ENCODE measurements around the gene LRRTM4. TPM values are rescaled to one million over a fixed set of nuclear protein-coding genes. Genes with fewer than 3 reads are reported as not detected.

LRRTM4 gene
- not detected in 2 replicates for total RNA-seq

- no peak for DNase-seq (ENCODE audit: low read depth)
- Histone ChIP-seq H3K36me3 (ENCODE audit: control insufficient read depth, insufficient read depth, low read length) (no peaks in the 10 kb centered on the region), H3K4me3 (ENCODE audit: low read depth, low read length) (no peak within 1 kb of the TSS), H3K27me3 (ENCODE audit: control insufficient read depth, insufficient read depth, low read length) (no peaks in the 10 kb centered on the region)
- no peak for TF ChIP-seq CTCF (IDR thresholded peaks at IDR 0.05; ENCODE audit: insufficient read depth, low read length, poor library complexity, severe bottlenecking)
These were observed at the start of gene LRRTM4 for GRCh38 chr2:77521931-77522470. LRRTM4 (minus strand) TSS chr2:77522376.

- H3K27me3 ChIP-seq (ENCODE audit: control insufficient read depth, insufficient read depth, low read length), result no peaks in the 10 kb centered on the region
- no peak overlapping the region for H3K4me3 ChIP-seq (ENCODE audit: low read depth, low read length)
- DNase-seq (ENCODE audit: low read depth), result no peak
- H3K36me3 ChIP-seq (ENCODE audit: control insufficient read depth, insufficient read depth, low read length), result no peaks in the 10 kb centered on the region
- TF ChIP-seq CTCF (IDR thresholded peaks at IDR 0.05; ENCODE audit: insufficient read depth, low read length, poor library complexity, severe bottlenecking), result no peak
These were observed 49.4 kb upstream of the LRRTM4 start for GRCh38 chr2:77571545-77571944.

- Histone ChIP-seq H3K4me3 (ENCODE audit: low read depth, low read length) (no peak overlapping the region), H3K27me3 (ENCODE audit: control insufficient read depth, insufficient read depth, low read length) (no peaks in the 10 kb centered on the region), H3K36me3 (ENCODE audit: control insufficient read depth, insufficient read depth, low read length) (no peaks in the 10 kb centered on the region)
- no peak for TF ChIP-seq CTCF (IDR thresholded peaks at IDR 0.05; ENCODE audit: insufficient read depth, low read length, poor library complexity, severe bottlenecking)
- no peak for DNase-seq (ENCODE audit: low read depth)
These were observed 45.5 kb upstream of the LRRTM4 start for GRCh38 chr2:77567723-77568122.

- Histone ChIP-seq H3K36me3 (ENCODE audit: control insufficient read depth, insufficient read depth, low read length) (no peaks in the 10 kb centered on the region), H3K27me3 (ENCODE audit: control insufficient read depth, insufficient read depth, low read length) (no peaks in the 10 kb centered on the region), H3K4me3 (ENCODE audit: low read depth, low read length) (no peak overlapping the region)
- DNase-seq (ENCODE audit: low read depth), result no peak
- no peak for TF ChIP-seq CTCF (IDR thresholded peaks at IDR 0.05; ENCODE audit: insufficient read depth, low read length, poor library complexity, severe bottlenecking)
These were observed 44.4 kb upstream of the LRRTM4 start for GRCh38 chr2:77566582-77566981.

- H3K27me3 ChIP-seq (ENCODE audit: control insufficient read depth, insufficient read depth, low read length), result no peaks in the 10 kb centered on the region
- DNase-seq (ENCODE audit: low read depth), result peak; percentile 12
- no peak overlapping the region for H3K4me3 ChIP-seq (ENCODE audit: low read depth, low read length)
- no peak for TF ChIP-seq CTCF (IDR thresholded peaks at IDR 0.05; ENCODE audit: insufficient read depth, low read length, poor library complexity, severe bottlenecking)
- no peaks in the 10 kb centered on the region for H3K36me3 ChIP-seq (ENCODE audit: control insufficient read depth, insufficient read depth, low read length)
These were observed 44.0 kb upstream of the LRRTM4 start for GRCh38 chr2:77566131-77566530.

GRCh38 chr2:77552956-77553355 is 30.8 kb upstream of the LRRTM4 start:
- no peaks in the 10 kb centered on the region for H3K36me3 ChIP-seq (ENCODE audit: control insufficient read depth, insufficient read depth, low read length)
- H3K4me3 ChIP-seq (ENCODE audit: low read depth, low read length), result no peak overlapping the region
- H3K27me3 ChIP-seq (ENCODE audit: control insufficient read depth, insufficient read depth, low read length), result no peaks in the 10 kb centered on the region
- peak; percentile 83 for DNase-seq (ENCODE audit: low read depth)
- no peak for TF ChIP-seq CTCF (IDR thresholded peaks at IDR 0.05; ENCODE audit: insufficient read depth, low read length, poor library complexity, severe bottlenecking)

All from kidney epithelial cell (primary cell).